GM23338 (cell line): ENCODE measurements around the gene WNT9A. TPM values are rescaled to one million over a fixed set of nuclear protein-coding genes. Genes with fewer than 3 reads are reported as not detected.

Experiments
- ATAC-seq: fragments of 200-7000 bp; cut with Tn5 transposase; 3 replicates; pipeline ENCODE4 v1.9.1; 2020
- DNase-seq: peaks from one replicate; pipeline ENCODE4 v3.0.0-alpha.2; 2015; ENCODE audit warnings: low spot score
- H2AFZ ChIP-seq: fragments of 200-600 bp; sonication (generic); 2 replicates; pipeline ENCODE4 v1.8.0; 2016; ENCODE audit warnings: antibody characterized with exemption, mild to moderate bottlenecking, moderate library complexity
- H3F3A ChIP-seq: fragments of 200-600 bp; sonication (generic); replicated peaks from 2 replicates; pipeline ENCODE4 v1.8.0; 2017; ENCODE audit warnings: antibody characterized with exemption, mixed run types, low read depth
- H3K27ac ChIP-seq: fragments of 200-600 bp; sonication (generic); 2 replicates; pipeline ENCODE4 v1.6.1; 2016; ENCODE audit warnings: low read depth
- H3K27me3 ChIP-seq: fragments of 200-600 bp; sonication (generic); 2 replicates; pipeline ENCODE4 v1.8.0; 2016; ENCODE audit warnings: mild to moderate bottlenecking, mixed run types, moderate library complexity; ENCODE audit not compliant: insufficient read depth
- H3K36me3 ChIP-seq: fragments of 200-600 bp; sonication (generic); 2 replicates; pipeline ENCODE4 v1.8.0; 2016; ENCODE audit warnings: mild to moderate bottlenecking; ENCODE audit not compliant: insufficient read depth
- H3K4me1 ChIP-seq: fragments of 200-600 bp; sonication (generic); 2 replicates; pipeline ENCODE4 v1.8.0; 2016; ENCODE audit warnings: mild to moderate bottlenecking, moderate library complexity; ENCODE audit not compliant: insufficient read depth
- H3K4me2 ChIP-seq: fragments of 200-600 bp; sonication (generic); 2 replicates; pipeline ENCODE4 v1.7.1; 2017; ENCODE audit warnings: mixed run types
- H3K4me3 ChIP-seq: fragments of 200-600 bp; sonication (generic); 2 replicates; pipeline ENCODE4 v1.6.1; 2016; ENCODE audit warnings: mixed run types
- H3K79me2 ChIP-seq: fragments of 200-600 bp; sonication (generic); replicated peaks from 2 replicates; pipeline ENCODE4 v1.8.0; 2017; ENCODE audit warnings: mild to moderate bottlenecking; ENCODE audit not compliant: insufficient read depth
- H3K9me2 ChIP-seq: fragments of 200-600 bp; sonication (generic); 2 replicates; pipeline ENCODE4 v1.8.0; 2017; ENCODE audit not compliant: insufficient read depth
- H4K20me1 ChIP-seq: fragments of 200-600 bp; sonication (generic); replicated peaks from 2 replicates; pipeline ENCODE4 v1.8.0; 2017; ENCODE audit warnings: mild to moderate bottlenecking; ENCODE audit not compliant: insufficient read depth
- H3K27ac Mint-ChIP-seq: 2 replicates; pipeline ENCODE4 v1.8.0; 2020; ENCODE audit warnings: inconsistent platforms, mild to moderate bottlenecking, moderate library complexity, mixed read lengths
- H3K27me3 Mint-ChIP-seq: 3 replicates; pipeline ENCODE4 v1.8.0; 2022; ENCODE audit warnings: low read depth, mild to moderate bottlenecking, moderate library complexity, mixed read lengths, inconsistent platforms; ENCODE audit not compliant: insufficient read depth, poor library complexity
- H3K36me3 Mint-ChIP-seq: 3 replicates; pipeline ENCODE4 v1.8.0; 2021; ENCODE audit warnings: low read depth, mild to moderate bottlenecking, inconsistent platforms, moderate library complexity, mixed read lengths
- H3K4me1 Mint-ChIP-seq: 3 replicates; pipeline ENCODE4 v1.8.0; 2020; ENCODE audit warnings: mild to moderate bottlenecking, inconsistent platforms, mixed read lengths
- H3K4me3 Mint-ChIP-seq: 3 replicates; pipeline ENCODE4 v1.8.0; 2021; ENCODE audit warnings: moderate library complexity, mild to moderate bottlenecking, inconsistent platforms, mixed read lengths
- H3K9me3 Mint-ChIP-seq: 3 replicates; pipeline ENCODE4 v1.8.0; 2020; ENCODE audit warnings: moderate library complexity, mild to moderate bottlenecking, inconsistent platforms, mixed read lengths
- CREB1 ChIP-seq: fragments of 250-450 bp; sonication (Bioruptor Pico); IDR thresholded peaks from 2 replicates; pipeline ENCODE4 v1.5.0; 2020; ENCODE audit warnings: low read depth, mild to moderate bottlenecking, moderate library complexity
- EZH2 ChIP-seq: fragments of 200-600 bp; sonication (generic); IDR thresholded peaks from one replicate; pipeline ENCODE4 v1.8.0; 2017; ENCODE audit warnings: antibody characterized with exemption, mild to moderate bottlenecking, low read depth; ENCODE audit not compliant: unreplicated experiment
- EZH2phosphoT487 ChIP-seq: fragments of 200-600 bp; sonication (generic); IDR thresholded peaks from one replicate; pipeline ENCODE4 v1.8.1; 2018; ENCODE audit warnings: antibody characterized with exemption; ENCODE audit not compliant: unreplicated experiment
- JUNB ChIP-seq: IDR thresholded peaks from one replicate; pipeline ENCODE4 v1.6.1; 2016; ENCODE audit warnings: antibody characterized with exemption; ENCODE audit not compliant: unreplicated experiment
- NANOG ChIP-seq: IDR thresholded peaks from 2 replicates; pipeline ENCODE4 v1.6.1; 2016; ENCODE audit warnings: antibody characterized with exemption, borderline replicate concordance
- POLR2AphosphoS5 ChIP-seq: IDR thresholded peaks from 2 replicates; pipeline ENCODE4 v1.6.1; 2016; ENCODE audit warnings: antibody characterized with exemption, low read depth
- STAT1 ChIP-seq: IDR thresholded peaks from one replicate; pipeline ENCODE4 v1.6.1; 2016; ENCODE audit warnings: antibody characterized with exemption; ENCODE audit not compliant: unreplicated experiment
- ZNF114 ChIP-seq: fragments of 250-450 bp; sonication (Bioruptor Pico); IDR thresholded peaks from 2 replicates; pipeline ENCODE4 v1.5.0; 2020; ENCODE audit warnings: mild to moderate bottlenecking, moderate library complexity
- ZNF331 ChIP-seq: fragments of 250-450 bp; sonication (Bioruptor Pico); IDR thresholded peaks from 2 replicates; pipeline ENCODE4 v1.5.0; 2020; ENCODE audit warnings: low read depth, mild to moderate bottlenecking, moderate library complexity
- polyA plus RNA-seq: library from polyadenylated mRNA; unstranded; fragments of >200 nt; fragmentation: Nextera tagmentation; extraction: Ambion mirVana; gene quantifications from 2 replicates; pipeline ENCODE4 v1.2.1, GENCODE V29; 2016
- total RNA-seq: library from RNA; depleted of rRNA; stranded (reverse); fragments of >200 nt; shearing (Covaris generic); gene quantifications from 2 replicates; pipeline ENCODE4 v1.2.3, GENCODE V29; 2014
- TF ChIP-seq, protein P1 (sequence below), 2 experiments: fragments of 200-600 bp in 1 of 2; sonication (generic) in 1 of 2; conservative IDR thresholded peaks; 2 replicates each; pipeline versions ENCODE4 v1.5.1 to v1.6.1; 2016 to 2017; ENCODE audit warnings: antibody characterized with exemption in 2 of 2, low read depth in 2 of 2, mild to moderate bottlenecking in 2 of 2, moderate library complexity in 1 of 2
- TF ChIP-seq, protein P2 (sequence below): IDR thresholded peaks from 2 replicates; pipeline ENCODE4 v1.6.1; 2016; ENCODE audit warnings: antibody characterized with exemption
- TF ChIP-seq, protein P3 (sequence below): IDR thresholded peaks from one replicate; pipeline ENCODE4 v1.6.1; 2018; ENCODE audit warnings: antibody characterized with exemption; ENCODE audit not compliant: unreplicated experiment

Gene WNT9A
- total and polyA plus RNA-seq, 2 experiments from 2014 or later, result 0.06 to 2.0 TPM

DNA sequence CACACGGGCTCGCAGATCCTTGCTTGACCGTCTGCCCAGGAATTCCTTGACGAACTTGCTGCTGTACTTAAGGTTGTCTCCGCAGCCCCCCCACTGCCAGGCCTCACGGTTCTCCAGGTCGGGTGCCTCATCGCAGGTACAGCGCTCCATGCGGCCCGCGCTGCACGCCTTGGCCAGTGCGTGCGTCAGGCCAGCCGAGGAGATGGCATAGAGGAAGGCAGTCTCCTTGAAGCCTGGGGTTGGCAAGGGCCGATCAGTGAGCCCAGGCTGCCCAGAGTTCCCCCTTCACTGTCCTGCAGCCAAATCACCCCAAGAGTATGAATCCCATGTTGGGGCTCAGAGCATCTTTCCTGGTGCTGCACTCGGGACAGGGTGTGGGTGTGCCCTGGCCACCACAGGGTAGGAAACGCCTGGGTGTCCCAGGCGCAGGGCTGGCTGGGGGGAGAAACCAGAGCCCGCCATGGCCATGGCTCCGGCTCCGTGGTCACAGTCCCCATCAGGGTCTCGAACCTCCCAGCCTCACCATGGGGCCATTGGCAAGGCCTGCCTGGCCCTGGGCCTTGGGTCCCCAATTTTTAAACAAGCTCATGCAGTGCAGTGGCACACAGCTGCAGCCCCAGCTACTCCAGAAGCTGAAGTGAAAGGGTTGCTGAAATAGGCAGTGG is 23.4 kb downstream of the WNT9A start:
- ATAC-seq (no peak), DNase-seq (no peak)
- Mint-ChIP-seq H3K4me3 (no peak overlapping the region), H3K27ac (no peak overlapping the region), H3K36me3 (no peaks in the 10 kb centered on the region), H3K4me1 (peaks cover 12% of the 10 kb centered on the region), H3K9me3 (no peaks in the 10 kb centered on the region), H3K27me3 (peaks cover 4% of the 10 kb centered on the region)
- TF ChIP-seq POLR2AphosphoS5 (no peak), EZH2phosphoT487 (no peak), STAT1 (no peak)
- TF ChIP-seq, protein P1, sequence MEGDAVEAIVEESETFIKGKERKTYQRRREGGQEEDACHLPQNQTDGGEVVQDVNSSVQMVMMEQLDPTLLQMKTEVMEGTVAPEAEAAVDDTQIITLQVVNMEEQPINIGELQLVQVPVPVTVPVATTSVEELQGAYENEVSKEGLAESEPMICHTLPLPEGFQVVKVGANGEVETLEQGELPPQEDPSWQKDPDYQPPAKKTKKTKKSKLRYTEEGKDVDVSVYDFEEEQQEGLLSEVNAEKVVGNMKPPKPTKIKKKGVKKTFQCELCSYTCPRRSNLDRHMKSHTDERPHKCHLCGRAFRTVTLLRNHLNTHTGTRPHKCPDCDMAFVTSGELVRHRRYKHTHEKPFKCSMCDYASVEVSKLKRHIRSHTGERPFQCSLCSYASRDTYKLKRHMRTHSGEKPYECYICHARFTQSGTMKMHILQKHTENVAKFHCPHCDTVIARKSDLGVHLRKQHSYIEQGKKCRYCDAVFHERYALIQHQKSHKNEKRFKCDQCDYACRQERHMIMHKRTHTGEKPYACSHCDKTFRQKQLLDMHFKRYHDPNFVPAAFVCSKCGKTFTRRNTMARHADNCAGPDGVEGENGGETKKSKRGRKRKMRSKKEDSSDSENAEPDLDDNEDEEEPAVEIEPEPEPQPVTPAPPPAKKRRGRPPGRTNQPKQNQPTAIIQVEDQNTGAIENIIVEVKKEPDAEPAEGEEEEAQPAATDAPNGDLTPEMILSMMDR (conservative IDR thresholded peaks at IDR 0.05; ENCODE audit: low read depth in 2 of 2), result no peak
- H3F3A ChIP-seq, result no peaks in the 10 kb centered on the region
- H2AFZ ChIP-seq, result no peak overlapping the region
- no peak overlapping the region for H3K27ac ChIP-seq
- H4K20me1 ChIP-seq, result no peaks in the 10 kb centered on the region
- no peaks in the 10 kb centered on the region for H3K79me2 ChIP-seq
- no peaks in the 10 kb centered on the region for H3K9me2 ChIP-seq
- H3K4me2 ChIP-seq, result no peak overlapping the region
- H3K4me1 ChIP-seq, result no peaks in the 10 kb centered on the region
- H3K36me3 ChIP-seq, result no peaks in the 10 kb centered on the region
- H3K27me3 ChIP-seq, result no peaks in the 10 kb centered on the region
- no peak overlapping the region for H3K4me3 ChIP-seq

DNA sequence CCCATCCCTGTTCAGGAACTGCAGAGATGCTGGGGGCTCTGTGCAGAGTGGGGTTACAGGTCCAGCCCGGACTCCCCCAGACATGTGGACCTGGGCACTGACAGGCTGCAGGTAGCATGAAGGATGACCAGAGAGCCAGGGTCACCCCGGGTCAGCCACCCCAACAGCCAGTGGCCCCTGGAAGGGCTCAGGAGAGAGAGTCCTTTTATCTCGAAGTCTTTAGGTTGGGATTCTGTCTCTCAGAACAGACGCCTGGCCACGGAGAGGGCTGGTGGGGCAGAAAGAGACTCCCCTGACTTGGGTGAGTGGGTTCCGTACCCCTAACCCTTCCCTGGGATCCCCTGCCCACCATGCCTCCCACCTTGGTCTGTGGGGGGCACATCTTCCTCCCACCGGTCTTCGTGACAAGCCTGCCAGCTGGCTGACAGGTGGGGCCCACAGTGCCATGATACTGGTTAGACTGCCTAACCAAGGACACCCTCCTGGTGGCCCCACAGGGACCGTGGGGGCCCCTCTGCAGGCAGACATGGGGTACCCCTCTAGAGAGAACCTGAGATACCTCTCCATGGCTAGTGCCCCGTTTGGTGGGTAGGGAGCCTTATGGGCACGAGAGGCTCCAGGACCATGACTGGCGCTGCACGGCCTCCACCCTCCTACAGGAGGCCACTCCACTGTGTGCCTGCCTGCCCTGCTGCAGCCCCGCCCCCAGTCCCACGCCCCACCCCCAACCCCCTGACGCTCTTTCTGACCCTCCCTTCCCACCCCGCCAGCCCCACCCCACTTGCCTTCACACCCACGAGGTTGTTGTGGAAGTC is 24.2 kb downstream of the WNT9A start:
- no peak overlapping the region for H2AFZ ChIP-seq
- Mint-ChIP-seq H3K9me3 (no peaks in the 10 kb centered on the region), H3K27ac (no peak overlapping the region), H3K27me3 (peaks cover 4% of the 10 kb centered on the region), H3K4me3 (no peak overlapping the region), H3K36me3 (no peaks in the 10 kb centered on the region), H3K4me1 (peaks cover 15% of the 10 kb centered on the region)
- H3K27ac ChIP-seq, result no peak overlapping the region
- no peak overlapping the region for H3K4me3 ChIP-seq
- H3K27me3 ChIP-seq, result no peaks in the 10 kb centered on the region
- H4K20me1 ChIP-seq, result no peaks in the 10 kb centered on the region
- TF ChIP-seq ZNF114 (CRISPR knock-in tag), result no peak
- no peak for TF ChIP-seq EZH2phosphoT487
- TF ChIP-seq ZNF331 (CRISPR knock-in tag), result no peak
- no peak for TF ChIP-seq STAT1
- no peak for TF ChIP-seq POLR2AphosphoS5
- no peak for TF ChIP-seq JUNB
- TF ChIP-seq CREB1 (CRISPR knock-in tag), result no peak
- TF ChIP-seq, protein P1 (conservative IDR thresholded peaks at IDR 0.05; ENCODE audit: low read depth in 2 of 2), result no peak
- TF ChIP-seq, protein P2, sequence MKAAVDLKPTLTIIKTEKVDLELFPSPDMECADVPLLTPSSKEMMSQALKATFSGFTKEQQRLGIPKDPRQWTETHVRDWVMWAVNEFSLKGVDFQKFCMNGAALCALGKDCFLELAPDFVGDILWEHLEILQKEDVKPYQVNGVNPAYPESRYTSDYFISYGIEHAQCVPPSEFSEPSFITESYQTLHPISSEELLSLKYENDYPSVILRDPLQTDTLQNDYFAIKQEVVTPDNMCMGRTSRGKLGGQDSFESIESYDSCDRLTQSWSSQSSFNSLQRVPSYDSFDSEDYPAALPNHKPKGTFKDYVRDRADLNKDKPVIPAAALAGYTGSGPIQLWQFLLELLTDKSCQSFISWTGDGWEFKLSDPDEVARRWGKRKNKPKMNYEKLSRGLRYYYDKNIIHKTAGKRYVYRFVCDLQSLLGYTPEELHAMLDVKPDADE, result no peak
- TF ChIP-seq NANOG, result no peak
- TF ChIP-seq EZH2, result no peak
- TF ChIP-seq, protein P3, sequence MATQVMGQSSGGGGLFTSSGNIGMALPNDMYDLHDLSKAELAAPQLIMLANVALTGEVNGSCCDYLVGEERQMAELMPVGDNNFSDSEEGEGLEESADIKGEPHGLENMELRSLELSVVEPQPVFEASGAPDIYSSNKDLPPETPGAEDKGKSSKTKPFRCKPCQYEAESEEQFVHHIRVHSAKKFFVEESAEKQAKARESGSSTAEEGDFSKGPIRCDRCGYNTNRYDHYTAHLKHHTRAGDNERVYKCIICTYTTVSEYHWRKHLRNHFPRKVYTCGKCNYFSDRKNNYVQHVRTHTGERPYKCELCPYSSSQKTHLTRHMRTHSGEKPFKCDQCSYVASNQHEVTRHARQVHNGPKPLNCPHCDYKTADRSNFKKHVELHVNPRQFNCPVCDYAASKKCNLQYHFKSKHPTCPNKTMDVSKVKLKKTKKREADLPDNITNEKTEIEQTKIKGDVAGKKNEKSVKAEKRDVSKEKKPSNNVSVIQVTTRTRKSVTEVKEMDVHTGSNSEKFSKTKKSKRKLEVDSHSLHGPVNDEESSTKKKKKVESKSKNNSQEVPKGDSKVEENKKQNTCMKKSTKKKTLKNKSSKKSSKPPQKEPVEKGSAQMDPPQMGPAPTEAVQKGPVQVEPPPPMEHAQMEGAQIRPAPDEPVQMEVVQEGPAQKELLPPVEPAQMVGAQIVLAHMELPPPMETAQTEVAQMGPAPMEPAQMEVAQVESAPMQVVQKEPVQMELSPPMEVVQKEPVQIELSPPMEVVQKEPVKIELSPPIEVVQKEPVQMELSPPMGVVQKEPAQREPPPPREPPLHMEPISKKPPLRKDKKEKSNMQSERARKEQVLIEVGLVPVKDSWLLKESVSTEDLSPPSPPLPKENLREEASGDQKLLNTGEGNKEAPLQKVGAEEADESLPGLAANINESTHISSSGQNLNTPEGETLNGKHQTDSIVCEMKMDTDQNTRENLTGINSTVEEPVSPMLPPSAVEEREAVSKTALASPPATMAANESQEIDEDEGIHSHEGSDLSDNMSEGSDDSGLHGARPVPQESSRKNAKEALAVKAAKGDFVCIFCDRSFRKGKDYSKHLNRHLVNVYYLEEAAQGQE, result no peak
- H3F3A ChIP-seq, result no peaks in the 10 kb centered on the region
- ATAC-seq (peak; percentile 20), DNase-seq (no peak)
- no peaks in the 10 kb centered on the region for H3K36me3 ChIP-seq
- H3K79me2 ChIP-seq, result no peaks in the 10 kb centered on the region
- H3K9me2 ChIP-seq, result no peaks in the 10 kb centered on the region
- no peak overlapping the region for H3K4me2 ChIP-seq
- no peaks in the 10 kb centered on the region for H3K4me1 ChIP-seq
